Esophagus muscularis mucosa (tissue), 4 donors: ENCODE data around the gene PPP2R5C. TPM values are rescaled to one million over a fixed set of nuclear protein-coding genes. Genes with fewer than 3 reads are reported as not detected.

ENCODE experiments used
- DNase-seq: peaks from one replicate; pipeline ENCODE4 v3.0.0-alpha.2; 2017; ENCODE audit errors: extremely low spot score
- H3K27ac ChIP-seq, 4 donors: fragments of 200-600 bp; sonication (generic); replicated peaks in 1 of 4; 1 replicate in 3 of 4; 2 replicates in 1 of 4; pipeline ENCODE4 v1.5.1; 2016 to 2019; ENCODE audit warnings: mild to moderate bottlenecking in 1 of 4
- H3K27me3 ChIP-seq, 4 donors: fragments of 200-600 bp; sonication (generic); one replicate each; pipeline versions ENCODE4 v1.5.1 to v1.6.0; 2016 to 2019
- H3K36me3 ChIP-seq, 4 donors: fragments of 200-600 bp; sonication (generic); one replicate each; pipeline ENCODE4 v1.5.1; 2016 to 2019
- H3K4me1 ChIP-seq, 4 donors: fragments of 200-600 bp; sonication (generic); one replicate each; pipeline ENCODE4 v1.5.1; 2016 to 2019
- H3K4me3 ChIP-seq, 4 donors: fragments of 200-600 bp; sonication (generic); 1 replicate in 2 of 4; 2 replicates in 2 of 4; pipeline ENCODE4 v1.5.1; 2016 to 2019; ENCODE audit warnings: mild to moderate bottlenecking in 4 of 4, moderate library complexity in 1 of 4
- H3K9me3 ChIP-seq, 4 donors: fragments of 200-600 bp; sonication (generic); 1 replicate in 3 of 4; 2 replicates in 1 of 4; pipeline ENCODE4 v1.5.1; 2016 to 2019
- CTCF ChIP-seq, 3 experiments: fragments of 200-600 bp in 2 of 3; fragments of 450-650 bp in 1 of 3; sonication (generic) in 2 of 3; IDR thresholded peaks; one replicate each; pipeline ENCODE4 v1.5.1; 2017 to 2019; ENCODE audit warnings: antibody characterized with exemption in 3 of 3, mild to moderate bottlenecking in 2 of 3, moderate library complexity in 1 of 3
- EP300 ChIP-seq: sonication (generic); formaldehyde crosslinking; IDR thresholded peaks from one replicate; pipeline ENCODE4 v1.6.1; 2017; ENCODE audit warnings: antibody characterized with exemption
- POLR2A ChIP-seq: fragments of 450-650 bp; IDR thresholded peaks from one replicate; pipeline ENCODE4 v1.6.1; 2017; ENCODE audit warnings: antibody characterized with exemption, moderate library complexity, mild to moderate bottlenecking, low read depth
- POLR2AphosphoS5 ChIP-seq, 2 donors: sonication (generic); formaldehyde crosslinking; IDR thresholded peaks; one replicate each; pipeline ENCODE4 v1.6.1; 2017; ENCODE audit warnings: antibody characterized with exemption in 2 of 2
- WGBS: methylation state at CpG from one replicate; pipeline ENCODE4 v1.1.5; 2018; 5-methylcytosine and 5-hydroxymethylcytosine counted together
- intact Hi-C: fragments of 100-400 bp; cut with DNase I; formaldehyde crosslinking; loops from one replicate; pipeline ENCODE4 v1.15.1; 2023
- total RNA-seq, 4 donors: library from RNA; depleted of rRNA; stranded (reverse); fragments of >200 nt; gene quantifications; one replicate each; pipeline versions ENCODE4 v1.1.0 to v1.2.1, GENCODE V29; 2016

PPP2R5C gene
- total RNA-seq, 4 donors from 2014 or later = 103 to 142 (median 131) TPM

DNA sequence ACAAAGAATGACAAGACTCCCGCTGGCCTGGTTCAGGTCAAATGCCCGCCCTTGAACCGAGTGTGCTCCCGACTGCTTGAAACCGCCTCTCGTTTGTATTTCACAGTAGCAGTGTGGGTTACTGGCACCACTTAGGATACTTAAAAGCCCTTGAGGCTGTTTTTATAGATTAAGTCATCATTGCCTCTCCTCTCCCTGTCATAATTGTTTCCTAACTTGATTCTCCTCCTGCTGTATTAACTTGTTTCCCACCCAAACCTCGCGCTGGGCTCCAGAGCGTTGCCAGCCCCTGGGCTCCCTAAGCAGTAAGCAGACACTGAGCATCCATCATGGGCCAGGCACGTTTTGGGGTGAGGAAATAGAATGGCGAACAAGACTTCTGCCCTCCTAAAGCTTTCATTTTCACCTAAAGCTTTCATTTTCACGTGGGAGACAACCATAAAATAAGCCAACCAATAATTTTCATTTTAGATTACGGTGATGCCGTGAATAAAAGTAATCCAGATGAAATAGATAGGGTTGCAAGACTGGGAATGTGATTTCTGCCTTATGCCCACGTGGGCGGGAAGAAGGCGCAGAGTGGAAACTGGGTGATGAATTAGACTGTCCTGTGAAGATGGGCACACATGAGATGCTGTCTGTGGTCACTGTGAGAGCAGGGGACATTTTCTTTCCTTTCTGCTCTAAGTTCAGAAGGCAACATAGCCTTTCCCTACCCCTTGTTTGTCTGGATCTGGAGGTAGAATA lies 97.5 kb downstream of the PPP2R5C start:
- intact Hi-C loops = no loop called here
- no peak overlapping the region for H3K4me3 ChIP-seq
- H3K27me3 ChIP-seq = no peaks in the 10 kb centered on the region
- H3K27ac ChIP-seq = no peak overlapping the region
- peaks cover 0 to 15% (median 6%) of the 10 kb centered on the region in 4 donors for H3K36me3 ChIP-seq
- 90% methylated on average over 17 of the region's 17 CpGs for WGBS
- peaks cover 27 to 40% (median 30%) of the 10 kb centered on the region in 4 donors for H3K4me1 ChIP-seq
- TF ChIP-seq POLR2AphosphoS5 (IDR thresholded peaks at IDR 0.05) (no peak), CTCF (IDR thresholded peaks at IDR 0.05) (no peak), EP300 (no peak), POLR2A (no peak)
- no peaks in the 10 kb centered on the region for H3K9me3 ChIP-seq
- no peak for DNase-seq

DNA sequence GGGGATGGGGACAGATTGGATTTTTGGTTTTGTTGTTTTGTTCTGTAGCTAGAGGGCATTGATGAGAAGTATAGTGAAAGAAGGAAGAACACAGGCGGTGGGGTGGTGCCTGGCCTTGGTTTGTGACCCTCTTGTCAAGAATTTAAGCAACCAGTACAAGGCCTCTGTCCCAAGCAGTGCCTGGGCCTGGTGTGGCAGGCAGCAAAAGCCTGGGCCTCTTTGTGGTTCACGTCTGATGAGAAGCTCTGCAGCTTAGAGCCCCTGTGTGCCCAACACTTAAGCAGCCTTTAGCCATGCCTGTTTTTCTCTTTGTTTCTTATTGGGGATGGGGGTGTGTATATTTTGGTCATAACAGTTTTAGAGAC lies 98.0 kb downstream of the PPP2R5C start:
- H3K27ac ChIP-seq = no peak overlapping the region
- H3K4me1 ChIP-seq = peaks cover 21 to 34% (median 24%) of the 10 kb centered on the region in 4 donors
- intact Hi-C loops = no loop called here
- no peak for TF ChIP-seq POLR2AphosphoS5 (IDR thresholded peaks at IDR 0.05)
- TF ChIP-seq EP300 = no peak
- no peak for TF ChIP-seq POLR2A
- no peak for TF ChIP-seq CTCF (IDR thresholded peaks at IDR 0.05)
- H3K4me3 ChIP-seq = no peak overlapping the region
- peaks cover 0 to 20% (median 9%) of the 10 kb centered on the region in 4 donors for H3K36me3 ChIP-seq
- 86% methylated on average over 2 of the region's 2 CpGs for WGBS
- H3K9me3 ChIP-seq = no peaks in the 10 kb centered on the region
- H3K27me3 ChIP-seq = no peaks in the 10 kb centered on the region
- DNase-seq = no peak

DNA sequence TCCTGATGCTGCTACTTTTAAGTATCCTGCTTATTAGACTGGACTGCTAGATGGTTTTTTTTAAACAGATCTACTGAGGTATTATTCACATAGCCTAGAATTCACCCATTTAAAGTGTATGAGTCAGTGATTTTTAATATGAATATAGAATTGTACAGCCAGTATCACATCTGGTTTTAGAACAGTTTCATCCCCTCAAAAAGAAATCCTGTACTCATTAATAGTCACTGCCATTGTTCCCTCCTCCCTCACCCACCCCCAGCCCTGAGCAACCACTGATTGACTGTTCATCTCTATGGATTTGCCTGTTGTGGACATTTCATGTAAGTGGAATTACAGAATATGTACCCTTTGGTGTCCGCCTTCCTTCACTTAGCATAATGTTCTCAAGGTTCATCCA lies 98.4 kb downstream of the PPP2R5C start:
- DNase-seq = no peak
- 100% methylated on average over 1 of the region's 1 CpG for WGBS
- intact Hi-C loops = no loop called here
- H3K4me1 ChIP-seq = peaks cover 17 to 30% (median 20%) of the 10 kb centered on the region in 4 donors
- no peaks in the 10 kb centered on the region for H3K9me3 ChIP-seq
- H3K27me3 ChIP-seq = no peaks in the 10 kb centered on the region
- H3K36me3 ChIP-seq = peaks cover 0 to 24% (median 10%) of the 10 kb centered on the region in 4 donors
- no peak for TF ChIP-seq EP300
- no peak for TF ChIP-seq POLR2AphosphoS5 (IDR thresholded peaks at IDR 0.05)
- no peak for TF ChIP-seq CTCF (IDR thresholded peaks at IDR 0.05)
- TF ChIP-seq POLR2A = no peak
- no peak overlapping the region for H3K4me3 ChIP-seq
- no peak overlapping the region for H3K27ac ChIP-seq

- no peak overlapping the region for H3K27ac ChIP-seq
- H3K36me3 ChIP-seq = peaks cover 0 to 27% (median 10%) of the 10 kb centered on the region in 4 donors
- H3K27me3 ChIP-seq = no peaks in the 10 kb centered on the region
- TF ChIP-seq POLR2A = no peak
- TF ChIP-seq CTCF (IDR thresholded peaks at IDR 0.05) = no peak
- no peak for TF ChIP-seq EP300
- TF ChIP-seq POLR2AphosphoS5 (IDR thresholded peaks at IDR 0.05) = no peak
- DNase-seq = no peak
- WGBS = 92% methylated on average over 6 of the region's 6 CpGs
- H3K4me3 ChIP-seq = no peak overlapping the region
- peaks cover 2 to 15% (median 12%) of the 10 kb centered on the region in 4 donors for H3K4me1 ChIP-seq
- intact Hi-C loops = no loop called here
- no peaks in the 10 kb centered on the region for H3K9me3 ChIP-seq
These were observed 100.0 kb downstream of the PPP2R5C start for GRCh38 chr14:101861464-101861863.

DNA sequence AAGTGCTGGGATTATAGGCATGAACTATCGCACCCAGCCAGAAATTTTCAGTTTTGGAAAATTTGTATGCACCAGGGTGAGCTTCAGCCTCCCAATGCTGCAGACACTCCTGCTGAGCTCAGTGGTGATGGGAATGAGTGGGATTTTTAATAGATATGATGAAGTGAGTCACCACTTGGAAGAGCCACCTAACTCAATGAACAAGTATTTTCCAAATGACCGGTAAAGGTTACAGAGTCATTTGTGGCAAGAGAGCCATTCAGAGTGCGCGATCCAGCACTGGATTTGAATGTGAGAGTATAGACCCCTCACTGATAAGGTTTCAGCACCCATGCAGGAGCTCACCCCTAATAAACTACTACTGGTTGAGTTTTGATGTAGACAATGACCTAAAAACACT lies 100.7 kb downstream of the PPP2R5C start:
- intact Hi-C loops = no loop called here
- Histone ChIP-seq H3K4me1 (peaks cover 0 to 16% (median 12%) of the 10 kb centered on the region in 4 donors), H3K36me3 (peaks cover 0 to 24% (median 10%) of the 10 kb centered on the region in 4 donors), H3K27ac (no peak overlapping the region), H3K27me3 (no peaks in the 10 kb centered on the region), H3K9me3 (no peaks in the 10 kb centered on the region), H3K4me3 (no peak overlapping the region)
- 71% methylated on average over 4 of the region's 4 CpGs for WGBS
- DNase-seq = no peak
- TF ChIP-seq CTCF (IDR thresholded peaks at IDR 0.05) (no peak), POLR2AphosphoS5 (IDR thresholded peaks at IDR 0.05) (no peak), POLR2A (no peak), EP300 (no peak)
